SK-N-SH treated with all-trans-retinoic acid at 6 μM for 48 hours (cell line): ENCODE measurements around the gene CDH4.

Experiments used
- CSDC2 ChIP-seq: fragments of 250-450 bp; sonication (Bioruptor Pico); IDR thresholded peaks from 2 replicates; pipeline ENCODE4 v1.5.0; 2020; ENCODE audit warnings: mild to moderate bottlenecking, moderate library complexity
- ESRRG ChIP-seq: fragments of 250-450 bp; sonication (Bioruptor Pico); IDR thresholded peaks from 2 replicates; pipeline ENCODE4 v1.6.1; 2021; ENCODE audit warnings: mild to moderate bottlenecking
- GLIS3 ChIP-seq: fragments of 250-450 bp; sonication (Bioruptor Pico); IDR thresholded peaks from 2 replicates; pipeline ENCODE4 v1.5.0; 2020; ENCODE audit warnings: mild to moderate bottlenecking, moderate library complexity
- OSR1 ChIP-seq: fragments of 250-450 bp; sonication (Bioruptor Pico); IDR thresholded peaks from 2 replicates; pipeline ENCODE4 v1.8.0; 2022; ENCODE audit warnings: moderate library complexity, mild to moderate bottlenecking, inconsistent platforms
- PATZ1 ChIP-seq: fragments of 250-450 bp; sonication (Bioruptor Pico); IDR thresholded peaks from 2 replicates; pipeline ENCODE4 v1.8.0; 2020; ENCODE audit warnings: mild to moderate bottlenecking, moderate library complexity, borderline replicate concordance
- ZC3H10 ChIP-seq: fragments of 250-450 bp; sonication (Bioruptor Pico); IDR thresholded peaks from 2 replicates; pipeline ENCODE4 v1.5.1; 2021; ENCODE audit warnings: mild to moderate bottlenecking, moderate library complexity
- ZFP3 ChIP-seq: fragments of 250-450 bp; sonication (Bioruptor Pico); IDR thresholded peaks from 2 replicates; pipeline ENCODE4 v1.5.0; 2020; ENCODE audit warnings: mild to moderate bottlenecking, moderate library complexity

GRCh38 chr20:61631751-61632150, 379.7 kb downstream of the CDH4 start:
- no peak for TF ChIP-seq OSR1 (CRISPR knock-in tag)
- TF ChIP-seq PATZ1 (CRISPR knock-in tag), result no peak
- no peak for TF ChIP-seq ZFP3 (CRISPR knock-in tag)
- TF ChIP-seq GLIS3 (CRISPR knock-in tag), result no peak
- TF ChIP-seq ZC3H10, result no peak
- TF ChIP-seq CSDC2, result no peak
- no peak for TF ChIP-seq ESRRG
